Fibroblast of mammary gland (primary cell): ENCODE results near the gene SIRPG.

Source experiments
- DNase-seq: peaks from one replicate; pipeline ENCODE4 v3.0.0-alpha.2; 2010; ENCODE audit warnings: low read depth
- H3K4me3 ChIP-seq: 2 replicates; pipeline ENCODE4 v1.5.1; 2011; ENCODE audit warnings: low read depth, mild to moderate bottlenecking, low read length, moderate library complexity; ENCODE audit not compliant: control insufficient read depth
- CTCF ChIP-seq: conservative IDR thresholded peaks from 2 replicates; pipeline ENCODE4 v1.5.1; 2011; ENCODE audit warnings: low read depth, low read length, inconsistent platforms; ENCODE audit not compliant: control insufficient read depth, insufficient read depth

Gene SIRPG

GRCh38 chr20:1637226-1637625 is 20.4 kb downstream of the SIRPG start:
- no peak for DNase-seq
- no peak for TF ChIP-seq CTCF

DNA sequence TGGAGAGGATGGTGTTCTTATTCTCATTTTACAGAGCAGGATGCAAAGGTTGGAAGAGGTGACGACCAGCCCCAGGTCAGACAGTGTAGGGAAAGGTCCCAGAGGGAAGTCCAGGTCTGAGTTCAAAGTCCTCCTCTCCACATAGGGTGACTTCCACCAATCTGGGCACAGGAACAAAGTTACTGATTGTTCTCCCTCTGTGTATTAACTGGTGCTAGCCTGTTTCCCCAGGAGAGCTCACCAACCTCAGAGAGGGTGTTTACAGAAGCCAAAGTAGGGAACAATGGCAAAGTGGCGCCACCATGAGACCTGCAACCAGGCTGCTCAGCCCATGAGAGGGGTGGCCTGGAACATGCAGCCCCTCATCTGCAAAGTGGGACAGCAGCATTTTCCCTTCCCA is 21.0 kb downstream of the SIRPG start:
- no peak for TF ChIP-seq CTCF
- no peak for DNase-seq
- H3K4me3 ChIP-seq: no peak overlapping the region

More at GRCh38 chr20:1637226-1637625, 20.4 kb downstream of the SIRPG start:
- no peak overlapping the region for H3K4me3 ChIP-seq

DNA sequence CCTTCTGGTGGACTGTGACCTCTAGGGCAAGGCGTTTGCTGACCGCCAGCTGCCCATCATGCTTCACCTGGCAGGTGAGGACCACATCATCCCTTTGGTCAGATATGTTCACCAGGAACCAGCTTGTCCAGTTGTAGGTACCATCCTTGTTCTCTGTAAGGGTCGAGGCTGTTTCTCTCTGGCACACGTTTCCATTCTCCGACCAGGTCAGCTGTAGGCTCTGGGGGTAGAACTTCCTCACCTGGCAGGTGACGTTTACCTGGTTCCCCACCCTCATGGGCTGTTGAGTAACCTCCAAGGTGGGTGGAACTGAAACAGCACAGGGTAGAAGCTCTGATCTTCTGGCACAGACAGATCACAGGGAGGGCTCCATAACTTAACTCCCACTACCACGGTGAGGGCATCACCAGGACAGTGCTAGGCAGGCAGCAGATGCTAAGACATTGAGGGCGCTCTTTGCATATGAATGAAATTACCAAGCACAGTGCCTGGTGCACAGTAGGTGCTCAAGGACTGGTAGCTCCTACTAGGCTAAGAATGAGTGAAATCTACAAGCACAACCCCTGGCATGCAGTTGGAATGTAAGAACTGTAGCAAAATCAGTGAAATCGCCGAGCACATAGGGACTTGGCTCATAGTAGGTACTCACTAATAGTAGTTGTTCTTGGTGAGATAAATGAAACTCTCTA is 22.1 kb downstream of the SIRPG start:
- DNase-seq: no peak
- no peak for TF ChIP-seq CTCF
- no peak overlapping the region for H3K4me3 ChIP-seq

- TF ChIP-seq CTCF: no peak
- H3K4me3 ChIP-seq: no peak overlapping the region
- no peak for DNase-seq
These were observed 24.0 kb downstream of the SIRPG start for GRCh38 chr20:1633535-1633934.

DNA sequence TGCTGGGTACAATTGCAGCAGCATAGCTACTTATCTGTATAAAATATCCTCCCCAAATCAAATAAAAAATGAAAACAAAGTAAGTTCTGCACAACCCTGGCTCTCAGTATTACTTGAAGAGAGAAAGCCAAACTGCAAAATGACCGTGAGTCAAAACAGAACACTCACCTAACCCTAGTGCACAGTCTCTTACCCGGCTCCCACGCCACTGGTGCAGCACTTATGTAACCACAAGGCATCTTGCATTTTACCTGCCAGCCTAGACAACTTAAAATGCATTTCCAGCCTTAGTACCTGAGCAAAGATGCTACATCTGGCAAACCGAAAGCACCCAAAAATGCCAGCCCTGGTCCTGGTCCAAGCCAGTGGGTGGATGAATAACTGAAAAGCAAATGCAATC is 25.4 kb downstream of the SIRPG start:
- no peak overlapping the region for H3K4me3 ChIP-seq
- no peak for TF ChIP-seq CTCF
- no peak for DNase-seq

- DNase-seq: no peak
- H3K4me3 ChIP-seq: no peak overlapping the region
- TF ChIP-seq CTCF: no peak
These were observed 26.0 kb downstream of the SIRPG start for GRCh38 chr20:1631309-1632151.
